Liver (tissue), 9 donors: ENCODE data around the gene TBX15. TPM values are rescaled to one million over a fixed set of nuclear protein-coding genes. Genes with fewer than 3 reads are reported as not detected.

Source experiments
- DNase-seq: peaks from one replicate; pipeline ENCODE4 v3.0.0-alpha.2; 2017; ENCODE audit warnings: low spot score
- H3K27ac ChIP-seq, 2 donors: one replicate each; pipeline ENCODE4 v1.7.0; 2013; ENCODE audit warnings: inconsistent platforms in 2 of 2, low read length in 2 of 2, control low read depth in 1 of 2, low read depth in 1 of 2, mild to moderate bottlenecking in 1 of 2
- H3K27me3 ChIP-seq, 4 donors: one replicate each; pipeline versions ENCODE4 v1.6.1 to v1.7.0; 2013; ENCODE audit warnings: low read length in 3 of 4, inconsistent platforms in 1 of 4, mild to moderate bottlenecking in 1 of 4, moderate library complexity in 1 of 4; ENCODE audit not compliant: control insufficient read depth in 4 of 4, insufficient read depth in 4 of 4
- H3K36me3 ChIP-seq, 4 donors: one replicate each; pipeline versions ENCODE4 v1.6.1 to v1.7.0; 2013; ENCODE audit warnings: low read length in 3 of 4, mild to moderate bottlenecking in 3 of 4, low read depth in 1 of 4, moderate library complexity in 1 of 4; ENCODE audit not compliant: control insufficient read depth in 4 of 4, insufficient read depth in 3 of 4
- H3K4me1 ChIP-seq, 4 donors: one replicate each; pipeline versions ENCODE4 v1.6.1 to v1.7.0; 2013; ENCODE audit warnings: low read length in 3 of 4, mild to moderate bottlenecking in 3 of 4, moderate library complexity in 1 of 4; ENCODE audit not compliant: control insufficient read depth in 4 of 4, insufficient read depth in 4 of 4
- H3K4me3 ChIP-seq, 3 donors: one replicate each; pipeline versions ENCODE4 v1.6.1 to v1.7.0; 2013; ENCODE audit warnings: low read length in 3 of 3, control low read depth in 1 of 3, low read depth in 1 of 3, mild to moderate bottlenecking in 1 of 3
- H3K9ac ChIP-seq, 2 donors: one replicate each; pipeline ENCODE4 v1.7.0; 2013; ENCODE audit warnings: low read length in 2 of 2, mild to moderate bottlenecking in 2 of 2, moderate library complexity in 2 of 2, control low read depth in 1 of 2, low read depth in 1 of 2
- H3K9me3 ChIP-seq, 4 donors: one replicate each; pipeline versions ENCODE4 v1.6.1 to v1.7.0; 2013; ENCODE audit warnings: low read length in 3 of 4; ENCODE audit not compliant: control insufficient read depth in 4 of 4
- CTCF ChIP-seq: fragments of 150-350 bp; IDR thresholded peaks from 2 replicates; pipeline ENCODE4 v1.5.1; 2017; ENCODE audit warnings: improper control_type of control experiment, low read depth, low read length; ENCODE audit not compliant: missing input control
- EGR1 ChIP-seq, 2 donors: IDR thresholded peaks; 2 replicates each; pipeline ENCODE4 v1.6.1; 2016 to 2018; ENCODE audit warnings: antibody characterized with exemption in 2 of 2, low read depth in 2 of 2
- FOXA1 ChIP-seq: IDR thresholded peaks from 2 replicates; pipeline ENCODE4 v1.6.1; 2016; ENCODE audit warnings: antibody characterized with exemption
- FOXA2 ChIP-seq: IDR thresholded peaks from 2 replicates; pipeline ENCODE4 v1.6.1; 2016; ENCODE audit warnings: antibody characterized with exemption
- GABPA ChIP-seq, 2 donors: IDR thresholded peaks in 1 of 2; conservative IDR thresholded peaks in 1 of 2; 2 replicates each; pipeline ENCODE4 v1.6.1; 2016; ENCODE audit warnings: antibody characterized with exemption in 2 of 2, mild to moderate bottlenecking in 1 of 2, moderate library complexity in 1 of 2
- HNF4A ChIP-seq, 2 donors: conservative IDR thresholded peaks; 2 replicates each; pipeline ENCODE4 v1.6.1; 2016; ENCODE audit warnings: antibody characterized with exemption in 2 of 2, mild to moderate bottlenecking in 2 of 2
- JUND ChIP-seq, 2 donors: IDR thresholded peaks; 2 replicates each; pipeline ENCODE4 v1.6.1; 2016; ENCODE audit warnings: antibody characterized with exemption in 2 of 2
- MAX ChIP-seq: IDR thresholded peaks from 2 replicates; pipeline ENCODE4 v1.6.1; 2016; ENCODE audit warnings: antibody characterized with exemption
- NR2F2 ChIP-seq: IDR thresholded peaks from 2 replicates; pipeline ENCODE4 v1.6.1; 2016; ENCODE audit warnings: antibody characterized with exemption
- RAD21 ChIP-seq, 2 donors: IDR thresholded peaks; 2 replicates each; pipeline ENCODE4 v1.6.1; 2016; ENCODE audit warnings: antibody characterized with exemption in 2 of 2, mild to moderate bottlenecking in 2 of 2
- REST ChIP-seq: IDR thresholded peaks from 2 replicates; pipeline ENCODE4 v1.6.1; 2016; ENCODE audit warnings: antibody characterized with exemption, mild to moderate bottlenecking
- RXRA ChIP-seq, 2 donors: IDR thresholded peaks; 2 replicates each; pipeline ENCODE4 v1.6.1; 2017 to 2018; ENCODE audit warnings: antibody characterized with exemption in 2 of 2, mild to moderate bottlenecking in 1 of 2
- YY1 ChIP-seq: IDR thresholded peaks from 2 replicates; pipeline ENCODE4 v1.6.1; 2016; ENCODE audit warnings: antibody characterized with exemption, mild to moderate bottlenecking
- WGBS: extraction: QIAGEN DNeasy Blood & Tissue Kit; methylation state at CpG from one replicate; pipeline ENCODE4 v1.1.7; 2013; 5-methylcytosine and 5-hydroxymethylcytosine counted together
- polyA plus RNA-seq, 2 donors: library from polyadenylated mRNA; stranded (reverse) in 1 of 2; unstranded in 1 of 2; fragments of 200-250 nt in 1 of 2; fragments of >200 nt in 1 of 2; fragmentation: Nextera tagmentation in 1 of 2; extraction: Ambion mirVana in 1 of 2; gene quantifications; one replicate each; pipeline versions ENCODE4 v1.2.1 to v1.2.3, GENCODE V29; 2013 to 2015
- total RNA-seq, 2 donors: library from RNA; depleted of rRNA; stranded (reverse); fragments of >200 nt; gene quantifications; one replicate each; pipeline ENCODE4 v1.2.3, GENCODE V29; 2014
- TF ChIP-seq, protein P1 (sequence below): IDR thresholded peaks from 2 replicates; pipeline ENCODE4 v1.6.1; 2016; ENCODE audit warnings: antibody characterized with exemption
- donor health status: healthy.
- donor health status: healthy.
- donor health status: healthy.
- donor health status: healthy.
- donor health status: healthy.

Gene TBX15
- total and polyA plus RNA-seq, 4 donors: 0.09 to 15.5 (median 3.5) TPM

DNA sequence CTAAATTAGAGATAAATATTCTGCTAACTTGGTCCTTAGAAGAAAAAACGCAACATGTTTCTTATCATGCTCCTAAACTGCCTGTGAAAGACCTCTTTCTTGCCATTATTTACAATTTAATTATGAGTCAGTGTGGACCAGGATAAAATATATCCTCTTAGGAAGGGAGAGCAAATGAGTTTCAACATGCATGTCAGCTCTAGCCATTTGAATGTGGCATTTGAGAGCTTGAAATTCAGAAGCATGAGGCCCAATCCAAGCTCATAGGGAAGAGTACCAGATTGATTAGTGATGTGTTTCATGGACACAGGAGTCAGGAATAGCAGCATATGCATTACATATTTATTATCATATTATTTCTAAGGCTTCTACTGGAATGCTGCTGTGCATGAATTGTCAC lies 39.3 kb downstream of the TBX15 start:
- TF ChIP-seq MAX (no peak), EGR1 (IDR thresholded peaks at IDR 0.05; ENCODE audit: low read depth in 2 of 2) (no peak), RXRA (IDR thresholded peaks at IDR 0.05) (no peak), FOXA1 (no peak), RAD21 (IDR thresholded peaks at IDR 0.05) (no peak)
- TF ChIP-seq, protein P1, sequence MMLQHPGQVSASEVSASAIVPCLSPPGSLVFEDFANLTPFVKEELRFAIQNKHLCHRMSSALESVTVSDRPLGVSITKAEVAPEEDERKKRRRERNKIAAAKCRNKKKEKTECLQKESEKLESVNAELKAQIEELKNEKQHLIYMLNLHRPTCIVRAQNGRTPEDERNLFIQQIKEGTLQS: no peak
- Histone ChIP-seq H3K4me1 (peaks cover 0 to 8% (median 5%) of the 10 kb centered on the region in 4 donors), H3K9ac (no peak overlapping the region), H3K9me3 (no peaks in the 10 kb centered on the region), H3K4me3 (no peak overlapping the region), H3K27ac (no peak overlapping the region), H3K27me3 (no peaks in the 10 kb centered on the region), H3K36me3 (no peaks in the 10 kb centered on the region)
- DNase-seq: no peak
- WGBS: 86% methylated on average over 1 of the region's 1 CpG

- H3K36me3 ChIP-seq: no peaks in the 10 kb centered on the region
- H3K4me1 ChIP-seq: peaks cover 0 to 8% (median 5%) of the 10 kb centered on the region in 4 donors
- no peak overlapping the region for H3K9ac ChIP-seq
- H3K27me3 ChIP-seq: no peaks in the 10 kb centered on the region
- no peak for TF ChIP-seq HNF4A (conservative IDR thresholded peaks at IDR 0.05)
- no peak for TF ChIP-seq FOXA2
- TF ChIP-seq RAD21 (IDR thresholded peaks at IDR 0.05): no peak
- no peak for TF ChIP-seq REST
- TF ChIP-seq JUND (IDR thresholded peaks at IDR 0.05): no peak
- TF ChIP-seq GABPA (IDR thresholded peaks at IDR 0.05 in 1 of 2, conservative IDR thresholded peaks at IDR 0.05 in 1 of 2): no peak
- no peak for TF ChIP-seq YY1
- TF ChIP-seq NR2F2: no peak
- TF ChIP-seq EGR1 (IDR thresholded peaks at IDR 0.05; ENCODE audit: low read depth in 2 of 2): no peak
- TF ChIP-seq, protein P1: no peak
- TF ChIP-seq CTCF: no peak
- DNase-seq: no peak
- no peak overlapping the region for H3K27ac ChIP-seq
- no peaks in the 10 kb centered on the region for H3K9me3 ChIP-seq
- no peak overlapping the region for H3K4me3 ChIP-seq
Measured at GRCh38 chr1:118948351-118948750, 39.8 kb downstream of the TBX15 start.
